ENCODE data around the gene BRICD5. TPM values are rescaled to one million over a fixed set of nuclear protein-coding genes. Genes with fewer than 3 reads are reported as not detected.

BRICD5 gene
- total and polyA plus RNA-seq, 2 experiments from 2014 or later = 6.2 to 9.9 TPM

GRCh38 chr16:2190659-2191445, 19.8 kb downstream of the BRICD5 start:
- Histone ChIP-seq H3K4me2 (no peak overlapping the region), H3K9me3 (ENCODE audit: low read depth) (no peaks in the 10 kb centered on the region), H3K4me1 (ENCODE audit: insufficient read depth) (peaks cover 10% of the 10 kb centered on the region), H3K27ac (no peak overlapping the region), H3K36me3 (replicated peaks; ENCODE audit: insufficient read depth, low read depth) (no peaks in the 10 kb centered on the region), H3K4me3 (no peak overlapping the region), H3K9me2 (replicated peaks; ENCODE audit: insufficient read depth) (no peaks in the 10 kb centered on the region), H2AFZ (no peak overlapping the region), H3K27me3 (peaks cover 5% of the 10 kb centered on the region), H4K20me1 (ENCODE audit: insufficient read depth, poor library complexity, severe bottlenecking) (no peaks in the 10 kb centered on the region), H3K79me2 (no peaks in the 10 kb centered on the region)
- WGBS (ENCODE audit: low lambda C conversion rate, missing lambda C conversion rate) = 94% methylated on average over 23 of the region's 25 CpGs
- DNase-seq (ENCODE audit: low spot score) = no peak
- no peak for TF ChIP-seq EZH2 (IDR thresholded peaks at IDR 0.05; ENCODE audit: borderline replicate concordance)
- TF ChIP-seq CTCF (IDR thresholded peaks at IDR 0.05; ENCODE audit: poor library complexity) = no peak
- TF ChIP-seq EZH2phosphoT487 (IDR thresholded peaks at IDR 0.05; ENCODE audit: low read depth, severe bottlenecking, unreplicated experiment) = no peak

- Histone ChIP-seq H3K4me2 (no peak overlapping the region), H3K27me3 (no peaks in the 10 kb centered on the region), H3K36me3 (replicated peaks; ENCODE audit: insufficient read depth, low read depth) (no peaks in the 10 kb centered on the region), H3K4me1 (ENCODE audit: insufficient read depth) (peaks cover 3% of the 10 kb centered on the region), H3K9me2 (replicated peaks; ENCODE audit: insufficient read depth) (no peaks in the 10 kb centered on the region), H3K4me3 (no peak overlapping the region), H3K9me3 (ENCODE audit: low read depth) (no peaks in the 10 kb centered on the region), H4K20me1 (ENCODE audit: insufficient read depth, poor library complexity, severe bottlenecking) (no peaks in the 10 kb centered on the region), H2AFZ (no peak overlapping the region), H3K27ac (no peak overlapping the region), H3K79me2 (no peaks in the 10 kb centered on the region)
- DNase-seq (ENCODE audit: low spot score) = no peak
- no peak for TF ChIP-seq EZH2 (IDR thresholded peaks at IDR 0.05; ENCODE audit: borderline replicate concordance)
- TF ChIP-seq EZH2phosphoT487 (IDR thresholded peaks at IDR 0.05; ENCODE audit: low read depth, severe bottlenecking, unreplicated experiment) = no peak
- TF ChIP-seq CTCF (IDR thresholded peaks at IDR 0.05; ENCODE audit: poor library complexity) = no peak
- WGBS (ENCODE audit: low lambda C conversion rate, missing lambda C conversion rate) = 93% methylated on average over 21 of the region's 24 CpGs
Observed at GRCh38 chr16:2190002-2190658, 20.5 kb downstream of the BRICD5 start.

GRCh38 chr16:2189252-2189893, 21.3 kb downstream of the BRICD5 start:
- H3K4me1 ChIP-seq (ENCODE audit: insufficient read depth) = no peaks in the 10 kb centered on the region
- 99% methylated on average over 17 of the region's 25 CpGs for WGBS (ENCODE audit: low lambda C conversion rate, missing lambda C conversion rate)

More at GRCh38 chr16:2189252-2189893, 21.3 kb downstream of the BRICD5 start:
- no peaks in the 10 kb centered on the region for H3K79me2 ChIP-seq
- H3K27ac ChIP-seq = no peak overlapping the region
- H4K20me1 ChIP-seq (ENCODE audit: insufficient read depth, poor library complexity, severe bottlenecking) = no peaks in the 10 kb centered on the region
- H3K4me3 ChIP-seq = no peak overlapping the region
- no peak for DNase-seq (ENCODE audit: low spot score)
- H2AFZ ChIP-seq = no peak overlapping the region
- no peaks in the 10 kb centered on the region for H3K27me3 ChIP-seq
- TF ChIP-seq EZH2phosphoT487 (IDR thresholded peaks at IDR 0.05; ENCODE audit: low read depth, severe bottlenecking, unreplicated experiment) = no peak
- no peak for TF ChIP-seq CTCF (IDR thresholded peaks at IDR 0.05; ENCODE audit: poor library complexity)
- no peak for TF ChIP-seq EZH2 (IDR thresholded peaks at IDR 0.05; ENCODE audit: borderline replicate concordance)
- H3K9me2 ChIP-seq (replicated peaks; ENCODE audit: insufficient read depth) = no peaks in the 10 kb centered on the region
- H3K9me3 ChIP-seq (ENCODE audit: low read depth) = no peaks in the 10 kb centered on the region
- no peak overlapping the region for H3K4me2 ChIP-seq
- H3K36me3 ChIP-seq (replicated peaks; ENCODE audit: insufficient read depth, low read depth) = no peaks in the 10 kb centered on the region
